LNCAP (cell line): ENCODE data around the gene CADM1.

Source experiments
- CTCF ChIP-seq: fragments of 450-650 bp; IDR thresholded peaks from 2 replicates; pipeline ENCODE4 v1.5.1; 2017; ENCODE audit warnings: mild to moderate bottlenecking

Gene CADM1

DNA sequence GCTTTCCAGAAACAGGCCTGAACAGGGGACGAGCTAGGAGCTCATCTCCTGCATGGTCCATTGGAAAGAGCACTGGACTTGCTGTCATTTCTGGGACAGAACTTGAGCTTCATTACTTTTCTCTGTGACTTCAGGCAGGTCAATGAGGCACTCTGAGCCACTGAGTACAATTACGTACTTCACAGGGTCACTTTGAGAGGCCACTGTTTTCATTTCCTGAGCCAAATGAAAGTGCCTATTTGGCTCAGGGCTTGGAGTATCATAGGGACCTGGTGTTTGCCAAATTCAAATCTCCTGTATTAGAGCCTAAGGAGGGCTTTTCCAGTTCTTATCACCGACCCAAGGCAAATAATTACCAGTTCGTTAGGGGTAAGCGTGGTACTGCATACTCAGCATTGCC lies 319.3 kb downstream of the CADM1 start:
- no peak for TF ChIP-seq CTCF

DNA sequence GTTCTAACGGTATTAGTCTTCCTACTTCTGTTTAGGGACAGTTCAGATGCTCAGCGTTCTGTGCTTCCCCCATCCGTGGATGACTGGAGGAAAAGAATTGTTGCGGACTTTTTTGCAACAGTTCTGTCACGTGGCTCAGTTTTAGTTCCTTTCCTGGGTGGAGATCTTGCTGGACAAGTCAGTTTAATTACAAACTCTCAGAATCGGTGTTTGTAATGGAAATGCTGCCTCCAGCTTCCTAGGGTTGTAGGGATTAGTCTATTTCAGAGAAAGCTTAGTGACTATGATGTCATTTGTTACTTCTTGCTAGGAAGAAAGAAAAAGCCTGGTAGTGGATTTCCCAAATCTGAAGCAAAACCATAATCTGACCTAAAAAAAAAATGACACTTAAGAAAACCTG lies 320.4 kb downstream of the CADM1 start:
- no peak for TF ChIP-seq CTCF

GRCh38 chr11:115183136-115183535 lies 321.1 kb downstream of the CADM1 start:
- TF ChIP-seq CTCF = no peak

- TF ChIP-seq CTCF = no peak
These were observed 321.8 kb downstream of the CADM1 start for GRCh38 chr11:115182282-115182955.

DNA sequence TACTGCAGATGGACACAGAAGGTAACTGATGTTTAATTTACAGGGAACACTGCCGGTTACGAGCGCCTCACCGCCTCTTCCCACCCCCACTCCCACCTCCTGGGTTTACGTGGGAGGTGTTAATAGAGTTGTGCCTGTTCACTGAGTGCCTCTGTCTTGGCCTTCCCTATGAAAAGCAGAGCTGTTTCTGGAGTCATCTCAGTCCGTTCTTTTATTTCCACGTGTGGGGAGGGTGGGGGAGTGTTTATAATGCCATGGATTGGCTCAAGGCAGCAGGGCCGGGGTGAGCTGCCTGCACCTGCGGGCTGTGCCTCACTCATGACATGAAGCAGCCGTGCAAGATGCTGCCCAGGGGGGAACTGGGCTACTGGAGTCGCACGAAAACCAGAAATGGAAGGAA lies 322.7 kb downstream of the CADM1 start:
- TF ChIP-seq CTCF = no peak

DNA sequence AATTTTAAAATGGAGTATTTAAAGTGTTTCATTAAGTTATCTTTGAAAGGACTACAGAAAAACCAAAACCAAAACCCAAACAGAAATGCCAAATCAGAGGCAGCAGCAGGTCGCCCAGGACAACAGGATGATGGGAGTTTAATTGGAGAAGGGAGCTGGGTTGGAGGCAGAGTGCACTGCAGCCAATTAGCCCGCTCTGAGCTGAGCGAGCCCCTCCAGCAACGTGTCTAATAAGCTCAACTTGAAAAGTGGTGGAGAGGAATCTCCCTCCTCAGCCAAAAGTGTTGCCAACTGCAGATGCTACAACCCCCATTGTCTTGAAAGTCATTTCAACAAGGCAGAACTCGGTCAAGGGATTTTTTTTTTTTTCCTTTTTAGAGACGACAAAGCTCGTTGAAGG lies 323.9 kb downstream of the CADM1 start:
- TF ChIP-seq CTCF = no peak

DNA sequence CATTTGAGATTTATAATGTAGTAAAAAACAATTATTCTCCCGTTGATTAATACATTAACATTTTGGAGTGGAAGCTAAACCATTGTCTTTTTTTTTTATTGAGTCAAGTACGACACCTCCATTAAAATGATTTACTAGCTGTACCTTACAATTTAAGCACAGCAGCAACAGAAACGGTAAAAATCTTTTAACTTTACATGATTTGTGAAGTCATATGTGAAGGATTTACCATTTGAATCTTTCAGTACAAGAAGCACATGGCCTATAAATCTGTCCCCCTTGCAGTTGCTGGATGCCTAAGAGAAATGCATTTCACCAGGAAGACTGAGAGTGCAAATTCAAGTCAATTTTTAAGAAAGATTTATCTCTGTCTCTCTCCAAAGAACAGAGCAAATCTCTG lies 324.6 kb downstream of the CADM1 start:
- no peak for TF ChIP-seq CTCF

- no peak for TF ChIP-seq CTCF
These were observed 325.5 kb downstream of the CADM1 start for GRCh38 chr11:115178705-115179104.
